Upper lobe of left lung (tissue), 6 donors: Measurements from ENCODE around the gene RPS3. TPM values are rescaled to one million over a fixed set of nuclear protein-coding genes. Genes with fewer than 3 reads are reported as not detected.

Experiments used
- ATAC-seq, 2 donors: fragments of 200-7000 bp; cut with Tn5 transposase; one replicate each; pipeline ENCODE4 v1.9.1; 2022; ENCODE audit warnings: mild to moderate bottlenecking in 2 of 2, moderate library complexity in 2 of 2; ENCODE audit not compliant: low FRiP score in 2 of 2
- DNase-seq, 2 donors: peaks; one replicate each; pipeline ENCODE4 v3.0.0-alpha.2; 2019 to 2020
- H3K27ac ChIP-seq, 4 donors: fragments of 200-600 bp; sonication (generic); one replicate each; pipeline ENCODE4 v1.5.1; 2016 to 2019
- H3K27me3 ChIP-seq, 4 donors: fragments of 200-600 bp; sonication (generic); one replicate each; pipeline ENCODE4 v1.5.1; 2017 to 2019
- H3K36me3 ChIP-seq, 4 donors: fragments of 200-600 bp; sonication (generic); one replicate each; pipeline ENCODE4 v1.5.1; 2016 to 2019
- H3K4me1 ChIP-seq, 4 donors: fragments of 200-600 bp; sonication (generic); one replicate each; pipeline ENCODE4 v1.5.1; 2018 to 2019
- H3K4me3 ChIP-seq, 4 donors: fragments of 200-600 bp; sonication (generic); one replicate each; pipeline ENCODE4 v1.5.1; 2017 to 2019; ENCODE audit warnings: mild to moderate bottlenecking in 2 of 4, moderate library complexity in 1 of 4
- H3K9me3 ChIP-seq, 4 donors: fragments of 200-600 bp; sonication (generic); one replicate each; pipeline ENCODE4 v1.5.1; 2018 to 2019
- CTCF ChIP-seq, 6 experiments: fragments of 450-650 bp in 4 of 6; fragments of 200-600 bp in 2 of 6; sonication (generic) in 2 of 6; IDR thresholded peaks; one replicate each; pipeline ENCODE4 v1.5.1; 2016 to 2019; ENCODE audit warnings: antibody characterized with exemption in 6 of 6
- EP300 ChIP-seq, 4 donors: sonication (generic); formaldehyde crosslinking; IDR thresholded peaks; one replicate each; pipeline ENCODE4 v1.5.1; 2017; ENCODE audit warnings: antibody characterized with exemption in 4 of 4, control low read depth in 2 of 4
- POLR2A ChIP-seq, 4 donors: fragments of 450-650 bp; IDR thresholded peaks; one replicate each; pipeline ENCODE4 v1.5.1; 2016 to 2017; ENCODE audit warnings: antibody characterized with exemption in 4 of 4, mild to moderate bottlenecking in 2 of 4
- POLR2AphosphoS5 ChIP-seq, 2 donors: sonication (generic); formaldehyde crosslinking; IDR thresholded peaks; one replicate each; pipeline ENCODE4 v1.5.1; 2017; ENCODE audit warnings: antibody characterized with exemption in 2 of 2
- WGBS, 2 donors: methylation state at CpG; one replicate each; pipeline ENCODE4 v1.1.5; 2017 to 2018; 5-methylcytosine and 5-hydroxymethylcytosine counted together
- total RNA-seq, 6 donors: library from RNA; depleted of rRNA in 4 of 6; stranded (reverse); fragments of >200 nt in 4 of 6; gene quantifications; one replicate each; pipeline versions ENCODE4 v1.1.0 to v1.2.1, GENCODE V29; 2016 to 2021
- donor health status: DM: no; HTN: no; CAD: no; lungs with moderate emphysema.
- donor health status: DM: no; HTN: yes; CAD: no; lungs with severe emphysema.

RPS3 gene
- total RNA-seq, 6 donors from 2014 or later: 474 to 2,141 (median 1,268) TPM

- Histone ChIP-seq H3K27ac (no peak overlapping the region), H3K36me3 (no peaks in the 10 kb centered on the region), H3K27me3 (no peaks in the 10 kb centered on the region), H3K9me3 (no peaks in the 10 kb centered on the region), H3K4me1 (peaks cover 7 to 19% (median 15%) of the 10 kb centered on the region in 4 donors), H3K4me3 (no peak overlapping the region)
- TF ChIP-seq POLR2A (IDR thresholded peaks at IDR 0.05) (no peak), POLR2AphosphoS5 (IDR thresholded peaks at IDR 0.05) (no peak), EP300 (IDR thresholded peaks at IDR 0.05) (no peak), CTCF (IDR thresholded peaks at IDR 0.05) (no peak)
- no peak for DNase-seq
- no peak for ATAC-seq
- 70 to 75% methylated on average over 11 of the region's 11 CpGs for WGBS, 2 donors
Measured at GRCh38 chr11:75389276-75389605, 10.1 kb upstream of the RPS3 start.

- Histone ChIP-seq H3K27me3 (no peaks in the 10 kb centered on the region), H3K9me3 (no peaks in the 10 kb centered on the region), H3K4me1 (peaks cover 6 to 14% (median 12%) of the 10 kb centered on the region in 4 donors), H3K36me3 (no peaks in the 10 kb centered on the region), H3K4me3 (no peak overlapping the region), H3K27ac (no peak overlapping the region)
- 85 to 87% methylated on average over 7 of the region's 7 CpGs for WGBS, 2 donors
- ATAC-seq (no peak), DNase-seq (peak in 1 of 2 donors; percentile 77)
- TF ChIP-seq CTCF (IDR thresholded peaks at IDR 0.05) (no peak), EP300 (IDR thresholded peaks at IDR 0.05) (no peak), POLR2AphosphoS5 (IDR thresholded peaks at IDR 0.05) (no peak)
Measured at GRCh38 chr11:75389925-75390324, 9.4 kb upstream of the RPS3 start.

GRCh38 chr11:75394085-75394840, 5.1 kb upstream of the RPS3 start:
- DNase-seq (no peak), ATAC-seq (no peak)
- TF ChIP-seq CTCF (IDR thresholded peaks at IDR 0.05) (no peak), POLR2AphosphoS5 (IDR thresholded peaks at IDR 0.05) (no peak), EP300 (IDR thresholded peaks at IDR 0.05) (no peak), POLR2A (IDR thresholded peaks at IDR 0.05) (no peak)
- Histone ChIP-seq H3K27me3 (no peaks in the 10 kb centered on the region), H3K27ac (no peak overlapping the region), H3K36me3 (no peaks in the 10 kb centered on the region), H3K9me3 (no peaks in the 10 kb centered on the region), H3K4me3 (no peak overlapping the region), H3K4me1 (peaks cover 0 to 5% (median 0%) of the 10 kb centered on the region in 4 donors)
- 78 to 83% methylated on average over 8 of the region's 8 CpGs for WGBS, 2 donors

GRCh38 chr11:75398906-75399305, 412 bp upstream of the RPS3 start:
- DNase-seq (no peak), ATAC-seq (no peak)
- Histone ChIP-seq H3K4me3 (peak overlapping the region in 2 of 4 donors; percentile 71 to 72), H3K27me3 (no peaks in the 10 kb centered on the region), H3K4me1 (peaks cover 21 to 45% (median 31%) of the 10 kb centered on the region in 4 donors), H3K9me3 (no peaks in the 10 kb centered on the region), H3K27ac (peak overlapping the region in 1 of 4 donors; percentile 97), H3K36me3 (peaks cover 16 to 34% (median 26%) of the 10 kb centered on the region in 4 donors)
- TF ChIP-seq POLR2AphosphoS5 (IDR thresholded peaks at IDR 0.05) (no peak), EP300 (IDR thresholded peaks at IDR 0.05) (no peak), POLR2A (IDR thresholded peaks at IDR 0.05) (no peak), CTCF (IDR thresholded peaks at IDR 0.05) (no peak)
- WGBS, 2 donors: 76 to 80% methylated on average over 8 of the region's 8 CpGs
